H9 (cell line): ENCODE measurements around the gene PDE1C. TPM values are rescaled to one million over a fixed set of nuclear protein-coding genes. Genes with fewer than 3 reads are reported as not detected.

Experiments used
- DNase-seq: peaks from one replicate; pipeline ENCODE4 v3.0.0-alpha.2; 2017
- H2AFZ ChIP-seq: one replicate; pipeline ENCODE4 v1.6.1; 2013; ENCODE audit warnings: mild to moderate bottlenecking, low read length, control low read depth, moderate library complexity
- H2AK5ac ChIP-seq: 2 replicates; pipeline ENCODE4 v1.6.1; 2013; ENCODE audit warnings: low read length, control low read depth, mixed read lengths; ENCODE audit not compliant: insufficient read length
- H2BK120ac ChIP-seq: one replicate; pipeline ENCODE4 v1.6.1; 2013; ENCODE audit warnings: low read depth, mild to moderate bottlenecking, low read length, control low read depth, inconsistent platforms; ENCODE audit not compliant: poor library complexity, severe bottlenecking
- H2BK12ac ChIP-seq: 2 replicates; pipeline ENCODE4 v1.6.1; 2013; ENCODE audit warnings: low read length, control low read depth, mixed read lengths, low read depth; ENCODE audit not compliant: insufficient read length
- H2BK15ac ChIP-seq: 2 replicates; pipeline ENCODE4 v1.6.1; 2013; ENCODE audit warnings: low read depth, low read length, control low read depth
- H2BK20ac ChIP-seq: one replicate; pipeline ENCODE4 v1.6.1; 2013; ENCODE audit warnings: low read depth, mild to moderate bottlenecking, low read length, control low read depth, inconsistent platforms; ENCODE audit not compliant: poor library complexity, severe bottlenecking
- H2BK5ac ChIP-seq: 2 replicates; pipeline ENCODE4 v1.6.1; 2013; ENCODE audit warnings: low read length, control low read depth, mixed read lengths; ENCODE audit not compliant: insufficient read length
- H3K14ac ChIP-seq: 2 replicates; pipeline ENCODE4 v1.6.1; 2013; ENCODE audit warnings: low read length, control low read depth; ENCODE audit not compliant: insufficient read depth
- H3K18ac ChIP-seq: 2 replicates; pipeline ENCODE4 v1.6.1; 2013; ENCODE audit warnings: low read depth, mild to moderate bottlenecking, mixed read lengths, low read length, control low read depth; ENCODE audit not compliant: insufficient read length
- H3K23ac ChIP-seq: 2 replicates; pipeline ENCODE4 v1.6.1; 2013; ENCODE audit warnings: low read length, control low read depth, mixed read lengths, low read depth; ENCODE audit not compliant: insufficient read length
- H3K23me2 ChIP-seq: 2 replicates; pipeline ENCODE4 v1.6.1; 2013; ENCODE audit warnings: low read depth, mild to moderate bottlenecking, mixed read lengths, low read length, control low read depth; ENCODE audit not compliant: insufficient read length, poor library complexity, severe bottlenecking
- H3K27ac ChIP-seq: 2 replicates; pipeline ENCODE4 v1.5.1; 2013; ENCODE audit warnings: low read length, control low read depth, mixed read lengths, low read depth; ENCODE audit not compliant: insufficient read length
- H3K27me3 ChIP-seq: 2 replicates; pipeline ENCODE4 v1.6.1; 2013; ENCODE audit warnings: low read length, control low read depth, inconsistent platforms; ENCODE audit not compliant: insufficient read depth
- H3K4ac ChIP-seq: 2 replicates; pipeline ENCODE4 v1.6.1; 2013; ENCODE audit warnings: low read depth, mild to moderate bottlenecking, control low read depth, inconsistent platforms, low read length, moderate library complexity
- H3K4me1 ChIP-seq: 2 replicates; pipeline ENCODE4 v1.6.1; 2013; ENCODE audit warnings: low read length, control low read depth, inconsistent platforms; ENCODE audit not compliant: insufficient read depth
- H3K4me2 ChIP-seq: 2 replicates; pipeline ENCODE4 v1.6.1; 2013; ENCODE audit warnings: low read length, control low read depth, mixed read lengths; ENCODE audit not compliant: insufficient read length, insufficient read depth
- H3K56ac ChIP-seq: 2 replicates; pipeline ENCODE4 v1.6.1; 2013; ENCODE audit warnings: low read depth, mild to moderate bottlenecking, mixed read lengths, low read length, control low read depth; ENCODE audit not compliant: insufficient read length
- H3K79me1 ChIP-seq: 2 replicates; pipeline ENCODE4 v1.6.1; 2013; ENCODE audit warnings: low read depth, mild to moderate bottlenecking, moderate library complexity, low read length, control low read depth, inconsistent platforms; ENCODE audit not compliant: insufficient read depth, poor library complexity, severe bottlenecking
- H3K79me2 ChIP-seq: 2 replicates; pipeline ENCODE4 v1.6.1; 2013; ENCODE audit warnings: low read length, control low read depth, inconsistent platforms; ENCODE audit not compliant: insufficient read depth
- H3K9ac ChIP-seq: 2 replicates; pipeline ENCODE4 v1.6.1; 2013; ENCODE audit warnings: low read length, control low read depth, mixed read lengths; ENCODE audit not compliant: insufficient read length; ENCODE audit errors: extremely low read depth
- H3K9me3 ChIP-seq: one replicate; pipeline ENCODE4 v1.6.1; 2013; ENCODE audit warnings: low read depth, low read length, inconsistent platforms; ENCODE audit not compliant: control insufficient read depth
- H3T11ph ChIP-seq: one replicate; pipeline ENCODE4 v1.6.1; 2013; ENCODE audit warnings: mild to moderate bottlenecking, low read length, control low read depth, inconsistent platforms
- H4K20me1 ChIP-seq: one replicate; pipeline ENCODE4 v1.6.1; 2013; ENCODE audit not compliant: control insufficient read depth, insufficient read length, insufficient read depth
- H4K5ac ChIP-seq: 2 replicates; pipeline ENCODE4 v1.6.1; 2013; ENCODE audit warnings: low read depth, mild to moderate bottlenecking, mixed read lengths, low read length, control low read depth; ENCODE audit not compliant: insufficient read length
- H4K8ac ChIP-seq: replicated peaks from 2 replicates; pipeline ENCODE4 v1.6.1; 2013; ENCODE audit warnings: low read length, control low read depth, mixed read lengths, low read depth; ENCODE audit not compliant: insufficient read length
- H4K91ac ChIP-seq: 2 replicates; pipeline ENCODE4 v1.6.1; 2013; ENCODE audit warnings: low read depth, mild to moderate bottlenecking, moderate library complexity, mixed read lengths, low read length, control low read depth; ENCODE audit not compliant: insufficient read length
- H3K27ac Mint-ChIP-seq, 3 experiments: 2 replicates in 2 of 3; 3 replicates in 1 of 3; pipeline ENCODE4 v1.8.0; 2020 to 2021; ENCODE audit warnings: mixed read lengths in 3 of 3, mild to moderate bottlenecking in 1 of 3, moderate library complexity in 1 of 3
- H3K27me3 Mint-ChIP-seq: 2 replicates; pipeline ENCODE4 v1.8.0; 2021; ENCODE audit warnings: low read depth, mild to moderate bottlenecking, moderate library complexity, mixed read lengths
- H3K36me3 Mint-ChIP-seq, 3 experiments: 2 replicates in 2 of 3; 3 replicates in 1 of 3; pipeline ENCODE4 v1.8.0; 2020 to 2021; ENCODE audit warnings: low read depth in 3 of 3, mixed read lengths in 3 of 3; ENCODE audit not compliant: insufficient read depth in 1 of 3
- H3K4me1 Mint-ChIP-seq, 2 experiments: 2 replicates each; pipeline ENCODE4 v1.8.0; 2020; ENCODE audit warnings: mixed read lengths in 2 of 2
- H3K4me3 Mint-ChIP-seq, 2 experiments: 2 replicates in 1 of 2; 3 replicates in 1 of 2; pipeline ENCODE4 v1.8.0; 2020 to 2021; ENCODE audit warnings: mild to moderate bottlenecking in 2 of 2, mixed read lengths in 2 of 2, moderate library complexity in 1 of 2
- H3K9me3 Mint-ChIP-seq, 2 experiments: 2 replicates in 1 of 2; 3 replicates in 1 of 2; pipeline ENCODE4 v1.8.0; 2020; ENCODE audit warnings: mild to moderate bottlenecking in 2 of 2, mixed read lengths in 2 of 2, moderate library complexity in 1 of 2
- CTCF ChIP-seq: fragments of 200-600 bp; sonication (generic); conservative IDR thresholded peaks from 3 replicates; pipeline ENCODE4 v1.8.0; 2021; ENCODE audit warnings: antibody characterized with exemption, mild to moderate bottlenecking
- whole genome bisulfite sequencing: extraction: QIAGEN DNeasy Blood & Tissue Kit; methylation state at CpG from one replicate; pipeline ENCODE4 v1.1.7; 2013; ENCODE audit warnings: missing lambda C conversion rate, low lambda C conversion rate, mixed read lengths; ENCODE audit not compliant: insufficient read length; ENCODE audit errors: extremely low coverage; 5-methylcytosine and 5-hydroxymethylcytosine counted together
- total RNA-seq: library from RNA; stranded (reverse); gene quantifications from 2 replicates; pipeline ENCODE4 v1.2.1, GENCODE V29; 2021

PDE1C gene
- total RNA-seq, 1 experiment from 2014 or later, result 0.17 TPM

GRCh38 chr7:31850066-31850465 is 220.1 kb downstream of the PDE1C start:
- Histone ChIP-seq H2AK5ac (no peak overlapping the region), H3T11ph (no peak overlapping the region), H3K27me3 (no peaks in the 10 kb centered on the region; the same call in 1 of the 2 replicates), H2BK120ac (no peak overlapping the region), H3K79me1 (no peaks in the 10 kb centered on the region), H3K4ac (no peak overlapping the region), H3K9me3 (no peaks in the 10 kb centered on the region), H2BK20ac (no peak overlapping the region), H2BK15ac (no peak overlapping the region), H3K23ac (no peak overlapping the region), H2AFZ (no peak overlapping the region), H3K27ac (no peak overlapping the region), H3K4me2 (no peak overlapping the region), H4K91ac (no peak overlapping the region), H4K5ac (no peak overlapping the region), H2BK5ac (no peak overlapping the region), H3K4me1 (no peaks in the 10 kb centered on the region), H4K8ac (no peak overlapping the region), H3K23me2 (no peaks in the 10 kb centered on the region), H3K14ac (no peak overlapping the region), H3K18ac (no peak overlapping the region), H3K56ac (no peak overlapping the region), H2BK12ac (no peak overlapping the region), H4K20me1 (no peaks in the 10 kb centered on the region), H3K9ac (no peak overlapping the region), H3K79me2 (no peaks in the 10 kb centered on the region)
- no peak for DNase-seq
- H3K4me1 Mint-ChIP-seq, result no peaks in the 10 kb centered on the region
- H3K36me3 Mint-ChIP-seq, result no peaks in the 10 kb centered on the region
- no peak overlapping the region for H3K27ac Mint-ChIP-seq
- H3K9me3 Mint-ChIP-seq, result peaks cover 0 to 3% of the 10 kb centered on the region in 2 experiments; a peak in 1 of 5 replicates
- no peak for TF ChIP-seq CTCF
- H3K27me3 Mint-ChIP-seq, result peaks cover 23% of the 10 kb centered on the region
- H3K4me3 Mint-ChIP-seq, result no peak overlapping the region
- WGBS, result no CpG with 5 or more reads among the region's 5 CpGs
